H1 (cell line): ENCODE results near the gene TAS2R40. TPM values are rescaled to one million over a fixed set of nuclear protein-coding genes. Genes with fewer than 3 reads are reported as not detected.

Experiments used
- MAFK ChIP-seq: IDR thresholded peaks from 2 replicates; pipeline ENCODE4 v1.6.1; 2012; ENCODE audit warnings: low read depth, mild to moderate bottlenecking, improper control_type of control experiment, low read length
- polyA plus RNA-seq, 7 experiments: library from polyadenylated mRNA; depleted of rRNA in 3 of 7; stranded (reverse) in 5 of 7; unstranded in 2 of 7; fragments of >200 nt in 5 of 7; fragments of 200-250 nt in 2 of 7; gene quantifications; 1 replicate in 5 of 7; 2 replicates in 1 of 7; 4 replicates in 1 of 7; pipeline versions ENCODE4 v1.2.1 to v1.2.3, GENCODE V29; 2011 to 2013; ENCODE audit warnings: missing spikeins in 2 of 7, mixed read lengths in 2 of 7
- total RNA-seq: library from RNA; stranded (reverse); fragmentation: NEBNext Ultra II Directional; extraction: Animal tissue kit (Norgen Biotek cat#: 25700); gene quantifications from 2 replicates; pipeline ENCODE4 v1.2.1, GENCODE V29; 2021
- TF ChIP-seq, protein P1 (sequence below): fragments of 300-600 bp; sonication (generic); IDR thresholded peaks from 2 replicates; pipeline ENCODE4 v1.7.1; 2012; ENCODE audit warnings: low read length, moderate library complexity, mild to moderate bottlenecking, inconsistent platforms; ENCODE audit not compliant: insufficient replicate concordance

Gene TAS2R40
- total and polyA plus RNA-seq, 2 of the 8 experiments (the other 6 are each of a cell fraction or from before 2014, with no cell fraction given) = not detected

DNA sequence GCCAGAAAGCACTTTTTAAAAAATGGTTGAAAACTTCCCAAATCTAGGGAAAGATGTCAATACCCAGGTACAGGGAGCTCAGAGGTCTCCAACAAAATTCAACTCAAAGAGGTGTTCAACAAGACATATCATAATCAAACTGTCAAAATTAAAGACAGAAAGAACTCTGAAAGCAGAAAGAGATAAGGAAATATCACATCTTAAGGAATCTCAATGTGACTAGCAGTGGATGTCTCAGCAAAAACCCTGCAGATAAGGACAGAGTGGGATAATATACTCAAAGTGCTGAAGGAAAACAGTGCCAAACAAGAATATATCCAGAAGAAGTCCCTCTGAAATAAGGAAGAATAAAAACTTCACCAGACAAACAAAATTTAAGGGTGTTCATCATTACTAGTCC lies 28.4 kb downstream of the TAS2R40 start (continued):
- TF ChIP-seq, protein P1, sequence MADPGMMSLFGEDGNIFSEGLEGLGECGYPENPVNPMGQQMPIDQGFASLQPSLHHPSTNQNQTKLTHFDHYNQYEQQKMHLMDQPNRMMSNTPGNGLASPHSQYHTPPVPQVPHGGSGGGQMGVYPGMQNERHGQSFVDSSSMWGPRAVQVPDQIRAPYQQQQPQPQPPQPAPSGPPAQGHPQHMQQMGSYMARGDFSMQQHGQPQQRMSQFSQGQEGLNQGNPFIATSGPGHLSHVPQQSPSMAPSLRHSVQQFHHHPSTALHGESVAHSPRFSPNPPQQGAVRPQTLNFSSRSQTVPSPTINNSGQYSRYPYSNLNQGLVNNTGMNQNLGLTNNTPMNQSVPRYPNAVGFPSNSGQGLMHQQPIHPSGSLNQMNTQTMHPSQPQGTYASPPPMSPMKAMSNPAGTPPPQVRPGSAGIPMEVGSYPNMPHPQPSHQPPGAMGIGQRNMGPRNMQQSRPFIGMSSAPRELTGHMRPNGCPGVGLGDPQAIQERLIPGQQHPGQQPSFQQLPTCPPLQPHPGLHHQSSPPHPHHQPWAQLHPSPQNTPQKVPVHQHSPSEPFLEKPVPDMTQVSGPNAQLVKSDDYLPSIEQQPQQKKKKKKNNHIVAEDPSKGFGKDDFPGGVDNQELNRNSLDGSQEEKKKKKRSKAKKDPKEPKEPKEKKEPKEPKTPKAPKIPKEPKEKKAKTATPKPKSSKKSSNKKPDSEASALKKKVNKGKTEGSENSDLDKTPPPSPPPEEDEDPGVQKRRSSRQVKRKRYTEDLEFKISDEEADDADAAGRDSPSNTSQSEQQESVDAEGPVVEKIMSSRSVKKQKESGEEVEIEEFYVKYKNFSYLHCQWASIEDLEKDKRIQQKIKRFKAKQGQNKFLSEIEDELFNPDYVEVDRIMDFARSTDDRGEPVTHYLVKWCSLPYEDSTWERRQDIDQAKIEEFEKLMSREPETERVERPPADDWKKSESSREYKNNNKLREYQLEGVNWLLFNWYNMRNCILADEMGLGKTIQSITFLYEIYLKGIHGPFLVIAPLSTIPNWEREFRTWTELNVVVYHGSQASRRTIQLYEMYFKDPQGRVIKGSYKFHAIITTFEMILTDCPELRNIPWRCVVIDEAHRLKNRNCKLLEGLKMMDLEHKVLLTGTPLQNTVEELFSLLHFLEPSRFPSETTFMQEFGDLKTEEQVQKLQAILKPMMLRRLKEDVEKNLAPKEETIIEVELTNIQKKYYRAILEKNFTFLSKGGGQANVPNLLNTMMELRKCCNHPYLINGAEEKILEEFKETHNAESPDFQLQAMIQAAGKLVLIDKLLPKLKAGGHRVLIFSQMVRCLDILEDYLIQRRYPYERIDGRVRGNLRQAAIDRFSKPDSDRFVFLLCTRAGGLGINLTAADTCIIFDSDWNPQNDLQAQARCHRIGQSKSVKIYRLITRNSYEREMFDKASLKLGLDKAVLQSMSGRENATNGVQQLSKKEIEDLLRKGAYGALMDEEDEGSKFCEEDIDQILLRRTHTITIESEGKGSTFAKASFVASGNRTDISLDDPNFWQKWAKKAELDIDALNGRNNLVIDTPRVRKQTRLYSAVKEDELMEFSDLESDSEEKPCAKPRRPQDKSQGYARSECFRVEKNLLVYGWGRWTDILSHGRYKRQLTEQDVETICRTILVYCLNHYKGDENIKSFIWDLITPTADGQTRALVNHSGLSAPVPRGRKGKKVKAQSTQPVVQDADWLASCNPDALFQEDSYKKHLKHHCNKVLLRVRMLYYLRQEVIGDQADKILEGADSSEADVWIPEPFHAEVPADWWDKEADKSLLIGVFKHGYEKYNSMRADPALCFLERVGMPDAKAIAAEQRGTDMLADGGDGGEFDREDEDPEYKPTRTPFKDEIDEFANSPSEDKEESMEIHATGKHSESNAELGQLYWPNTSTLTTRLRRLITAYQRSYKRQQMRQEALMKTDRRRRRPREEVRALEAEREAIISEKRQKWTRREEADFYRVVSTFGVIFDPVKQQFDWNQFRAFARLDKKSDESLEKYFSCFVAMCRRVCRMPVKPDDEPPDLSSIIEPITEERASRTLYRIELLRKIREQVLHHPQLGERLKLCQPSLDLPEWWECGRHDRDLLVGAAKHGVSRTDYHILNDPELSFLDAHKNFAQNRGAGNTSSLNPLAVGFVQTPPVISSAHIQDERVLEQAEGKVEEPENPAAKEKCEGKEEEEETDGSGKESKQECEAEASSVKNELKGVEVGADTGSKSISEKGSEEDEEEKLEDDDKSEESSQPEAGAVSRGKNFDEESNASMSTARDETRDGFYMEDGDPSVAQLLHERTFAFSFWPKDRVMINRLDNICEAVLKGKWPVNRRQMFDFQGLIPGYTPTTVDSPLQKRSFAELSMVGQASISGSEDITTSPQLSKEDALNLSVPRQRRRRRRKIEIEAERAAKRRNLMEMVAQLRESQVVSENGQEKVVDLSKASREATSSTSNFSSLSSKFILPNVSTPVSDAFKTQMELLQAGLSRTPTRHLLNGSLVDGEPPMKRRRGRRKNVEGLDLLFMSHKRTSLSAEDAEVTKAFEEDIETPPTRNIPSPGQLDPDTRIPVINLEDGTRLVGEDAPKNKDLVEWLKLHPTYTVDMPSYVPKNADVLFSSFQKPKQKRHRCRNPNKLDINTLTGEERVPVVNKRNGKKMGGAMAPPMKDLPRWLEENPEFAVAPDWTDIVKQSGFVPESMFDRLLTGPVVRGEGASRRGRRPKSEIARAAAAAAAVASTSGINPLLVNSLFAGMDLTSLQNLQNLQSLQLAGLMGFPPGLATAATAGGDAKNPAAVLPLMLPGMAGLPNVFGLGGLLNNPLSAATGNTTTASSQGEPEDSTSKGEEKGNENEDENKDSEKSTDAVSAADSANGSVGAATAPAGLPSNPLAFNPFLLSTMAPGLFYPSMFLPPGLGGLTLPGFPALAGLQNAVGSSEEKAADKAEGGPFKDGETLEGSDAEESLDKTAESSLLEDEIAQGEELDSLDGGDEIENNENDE = no peak
- TF ChIP-seq MAFK = no peak
